Kidney (tissue), 14 donors: ENCODE results near the gene SLC38A11. TPM values are rescaled to one million over a fixed set of nuclear protein-coding genes. Genes with fewer than 3 reads are reported as not detected.
"Not testable (repeated sequence)": the region's sequence is repeated elsewhere in the genome, so short reads cannot be mapped to it uniquely, and the experiment has no call there.

Experiments used
- DNase-seq, 5 donors: peaks; one replicate each; pipeline ENCODE4 v3.0.0-alpha.2; 2013 to 2020
- FAIRE-seq: peaks from 2 replicates; lab custom pipeline; 2012; peaks lifted over from hg19 to GRCh38; lab: Jason Lieb, UNC
- H3K27ac ChIP-seq, 2 donors: one replicate each; pipeline ENCODE4 v1.7.0; 2013; ENCODE audit warnings: low read depth in 2 of 2, low read length in 2 of 2, inconsistent platforms in 1 of 2
- H3K27me3 ChIP-seq: one replicate; pipeline ENCODE4 v1.7.1; 2013; ENCODE audit warnings: low read length, inconsistent platforms; ENCODE audit not compliant: control insufficient read depth, insufficient read depth
- H3K36me3 ChIP-seq, 3 donors: one replicate each; pipeline versions ENCODE4 v1.7.0 to v1.7.1; 2013; ENCODE audit warnings: low read length in 3 of 3, control low read depth in 1 of 3, inconsistent platforms in 1 of 3; ENCODE audit not compliant: insufficient read depth in 3 of 3, control insufficient read depth in 2 of 3
- H3K4me1 ChIP-seq, 3 donors: one replicate each; pipeline versions ENCODE4 v1.7.0 to v1.7.1; 2013; ENCODE audit warnings: low read length in 3 of 3, inconsistent platforms in 1 of 3, low read depth in 1 of 3; ENCODE audit not compliant: control insufficient read depth in 2 of 3, insufficient read depth in 2 of 3
- H3K4me3 ChIP-seq, 3 donors: one replicate each; pipeline versions ENCODE4 v1.7.0 to v1.8.1; 2013; ENCODE audit warnings: low read length in 3 of 3, control low read depth in 1 of 3, inconsistent platforms in 1 of 3
- H3K9ac ChIP-seq, 3 donors: one replicate each; pipeline versions ENCODE4 v1.7.0 to v1.7.1; 2013; ENCODE audit warnings: low read length in 3 of 3, control low read depth in 1 of 3, inconsistent platforms in 1 of 3
- H3K9me3 ChIP-seq, 3 donors: one replicate each; pipeline versions ENCODE4 v1.7.0 to v1.7.1; 2013; ENCODE audit warnings: low read length in 3 of 3, control low read depth in 1 of 3, inconsistent platforms in 1 of 3; ENCODE audit not compliant: control insufficient read depth in 2 of 3, insufficient read depth in 1 of 3
- CTCF ChIP-seq: IDR thresholded peaks from 3 replicates; pipeline ENCODE4 v1.5.1; 2012; ENCODE audit warnings: mild to moderate bottlenecking, moderate library complexity, borderline replicate concordance; ENCODE audit not compliant: insufficient read depth; ENCODE audit errors: extremely low read depth
- intact Hi-C: fragments of 100-400 bp; cut with DNase I; formaldehyde crosslinking; loops from one replicate; pipeline ENCODE4 v1.11.1; 2022
- polyA plus RNA-seq: library from polyadenylated mRNA; stranded (reverse); fragments of 350-450 nt; fragmentation: Illumina TruSeq; extraction: RNeasy Lipid Tissue Mini Kit (QIAGEN cat#74804); gene quantifications from one replicate; pipeline ENCODE4 v1.2.3, GENCODE V29; 2014; ENCODE audit warnings: low read depth, low replicate concordance; ENCODE audit not compliant: insufficient read depth
- total RNA-seq: library from RNA; stranded (reverse); fragmentation: NEBNext Ultra II Directional; extraction: Animal tissue kit (Norgen Biotek cat#: 25700); gene quantifications from one replicate; pipeline ENCODE4 v1.2.1, GENCODE V29; 2021
- donor health status: control.
- donor health status: control.
- donor health status: control.
- donor health status: control.
- donor health status: control.
- donor health status: DM: yes; HTN: yes; CAD: no.
- donor health status: Normal renal cell carcinoma (clear cell type).

The SLC38A11 gene
- total and polyA plus RNA-seq, 2 donors from 2014 or later, result 6.5 to 20.0 TPM

GRCh38 chr2:164867779-164868397 is 87.4 kb downstream of the SLC38A11 start:
- no peak for FAIRE-seq

GRCh38 chr2:164866381-164866780 is 88.9 kb downstream of the SLC38A11 start:
- H3K27ac ChIP-seq, result peak overlapping the region in 1 of 2 donors; percentile 13
- intact Hi-C loops, H3K36me3 ChIP-seq, FAIRE-seq, H3K9ac ChIP-seq, H3K27me3 ChIP-seq, H3K9me3 ChIP-seq, H3K4me1 ChIP-seq, H3K4me3 ChIP-seq, DNase-seq: not testable (repeated sequence)

More at GRCh38 chr2:164867779-164868397, 87.4 kb downstream of the SLC38A11 start:
- no peak overlapping the region for H3K4me3 ChIP-seq
- peaks cover 0 to 9% (median 6%) of the 10 kb centered on the region in 3 donors for H3K4me1 ChIP-seq
- TF ChIP-seq CTCF, result no peak
- no peak for DNase-seq
- H3K36me3 ChIP-seq, result no peaks in the 10 kb centered on the region
- intact Hi-C loops, result no loop called here
- H3K27me3 ChIP-seq, result no peaks in the 10 kb centered on the region
- H3K9ac ChIP-seq, result peak overlapping the region in 1 of 3 donors; percentile 8
- no peaks in the 10 kb centered on the region for H3K9me3 ChIP-seq
- H3K27ac ChIP-seq, result peak overlapping the region; percentile 38 to 65

- intact Hi-C loops, result no loop called here
- Histone ChIP-seq H3K4me1 (no peaks in the 10 kb centered on the region), H3K9me3 (no peaks in the 10 kb centered on the region), H3K4me3 (no peak overlapping the region), H3K36me3 (no peaks in the 10 kb centered on the region), H3K27ac (peak overlapping the region; percentile 5 to 38), H3K9ac (no peak overlapping the region), H3K27me3 (no peaks in the 10 kb centered on the region)
- TF ChIP-seq CTCF, result no peak
- DNase-seq (no peak), FAIRE-seq (no peak)
Measured at GRCh38 chr2:164860694-164861042, 94.7 kb downstream of the SLC38A11 start.

GRCh38 chr2:164859906-164860693 is 95.2 kb downstream of the SLC38A11 start:
- intact Hi-C loops, H3K9me3 ChIP-seq, H3K4me1 ChIP-seq, DNase-seq, H3K27me3 ChIP-seq, H3K36me3 ChIP-seq, H3K9ac ChIP-seq, FAIRE-seq, H3K4me3 ChIP-seq: not testable (repeated sequence)
- H3K27ac ChIP-seq, result peak overlapping the region; percentile 5 to 38
